HG02938 (cell line): ENCODE results near the gene ABHD13.
"Not testable (repeated sequence)": the region's sequence is repeated elsewhere in the genome, so short reads cannot be mapped to it uniquely, and the experiment has no call there.

ENCODE experiments used
- ATAC-seq: cut with Tn5 transposase; IDR thresholded peaks from one replicate; pipeline ENCODE4 v1.9.1; 2021; ENCODE audit warnings: mild to moderate bottlenecking, moderate library complexity; ENCODE audit not compliant: unreplicated experiment

Gene ABHD13

GRCh38 chr13:108223687-108224503, 5.7 kb downstream of the ABHD13 start:
- ATAC-seq, result no peak

GRCh38 chr13:108225440-108225839, 7.2 kb downstream of the ABHD13 start:
- peak; percentile 66 for ATAC-seq

GRCh38 chr13:108226184-108226583, 8.0 kb downstream of the ABHD13 start:
- ATAC-seq, result peak; percentile 22

- no peak for ATAC-seq
These were observed 9.6 kb downstream of the ABHD13 start for GRCh38 chr13:108227651-108228272.

GRCh38 chr13:108230377-108230776, 12.2 kb downstream of the ABHD13 start:
- no peak for ATAC-seq

- peak; percentile 53 for ATAC-seq
These were observed 31.0 kb downstream of the ABHD13 start for GRCh38 chr13:108249150-108249549.

- no peak for ATAC-seq
These were observed 39.1 kb downstream of the ABHD13 start for GRCh38 chr13:108257248-108257647.

GRCh38 chr13:108263621-108264355, 45.6 kb downstream of the ABHD13 start:
- ATAC-seq, result no peak

GRCh38 chr13:108266321-108266990, 48.3 kb downstream of the ABHD13 start:
- ATAC-seq, result no peak

- ATAC-seq, result no peak
These were observed 49.2 kb downstream of the ABHD13 start for GRCh38 chr13:108267347-108267746.

GRCh38 chr13:108267855-108268254, 49.7 kb downstream of the ABHD13 start:
- ATAC-seq, result not testable (repeated sequence)

GRCh38 chr13:108268466-108269112, 50.4 kb downstream of the ABHD13 start:
- no peak for ATAC-seq

GRCh38 chr13:108269601-108270328, 51.6 kb downstream of the ABHD13 start, which contains the start of gene TNFSF13B:
TSS of gene TNFSF13B (plus strand) at chr13:108269718. CDS start at chr13:108269896, 178 bp downstream.
- ATAC-seq, result peak; percentile 66

- ATAC-seq, result peak; percentile 14
These were observed 52.2 kb downstream of the ABHD13 start for GRCh38 chr13:108270442-108270841.

GRCh38 chr13:108272333-108272732, 54.1 kb downstream of the ABHD13 start:
- no peak for ATAC-seq

GRCh38 chr13:108273429-108274118, 55.4 kb downstream of the ABHD13 start:
- ATAC-seq, result no peak

GRCh38 chr13:108274718-108275117, 56.5 kb downstream of the ABHD13 start:
- no peak for ATAC-seq

- no peak for ATAC-seq
These were observed 57.9 kb downstream of the ABHD13 start for GRCh38 chr13:108276060-108276459.

GRCh38 chr13:108278466-108278865, 60.3 kb downstream of the ABHD13 start:
- ATAC-seq, result no peak
